GM12801 (cell line): ENCODE data around the gene THSD7A.

ENCODE experiments used
- CTCF ChIP-seq: IDR thresholded peaks from one replicate; pipeline ENCODE4 v1.5.1; 2011; ENCODE audit warnings: control low read depth; ENCODE audit not compliant: insufficient read length; ENCODE audit errors: extremely low read depth

Gene THSD7A

GRCh38 chr7:11343818-11344413 lies 488.1 kb downstream of the THSD7A start:
- TF ChIP-seq CTCF: no peak

GRCh38 chr7:11343136-11343535 lies 488.9 kb downstream of the THSD7A start:
- TF ChIP-seq CTCF: no peak

DNA sequence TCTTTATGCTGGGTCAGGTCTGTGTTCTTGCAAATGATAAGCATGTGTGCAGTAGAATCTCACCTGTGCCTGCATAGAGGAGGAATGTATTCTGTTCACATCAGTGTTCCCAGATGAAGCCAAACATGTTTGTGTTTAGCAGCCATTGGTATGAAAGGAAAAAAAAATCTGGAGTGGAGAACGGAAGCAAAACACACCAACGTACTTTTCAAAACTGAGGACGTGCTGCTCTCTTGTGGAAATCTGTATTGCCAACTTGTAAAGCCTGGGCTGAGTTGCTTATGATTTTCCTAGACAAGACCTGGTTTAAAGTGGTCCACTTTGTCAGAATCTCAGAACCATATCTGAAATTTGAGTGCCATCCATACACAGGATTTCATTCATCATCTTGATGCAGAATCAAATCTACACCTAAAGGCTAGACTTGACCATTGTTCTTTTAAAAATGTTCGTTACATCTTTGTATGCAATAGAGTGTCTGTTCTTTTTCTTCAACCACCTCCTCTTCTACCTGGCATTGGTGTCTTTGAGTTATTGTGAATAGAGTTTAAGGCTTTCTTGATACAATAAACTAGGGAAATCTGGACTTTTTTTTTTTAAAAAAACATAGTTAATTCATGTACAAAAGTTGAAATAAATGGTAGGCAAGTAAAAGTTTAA lies 490.6 kb downstream of the THSD7A start:
- no peak for TF ChIP-seq CTCF

DNA sequence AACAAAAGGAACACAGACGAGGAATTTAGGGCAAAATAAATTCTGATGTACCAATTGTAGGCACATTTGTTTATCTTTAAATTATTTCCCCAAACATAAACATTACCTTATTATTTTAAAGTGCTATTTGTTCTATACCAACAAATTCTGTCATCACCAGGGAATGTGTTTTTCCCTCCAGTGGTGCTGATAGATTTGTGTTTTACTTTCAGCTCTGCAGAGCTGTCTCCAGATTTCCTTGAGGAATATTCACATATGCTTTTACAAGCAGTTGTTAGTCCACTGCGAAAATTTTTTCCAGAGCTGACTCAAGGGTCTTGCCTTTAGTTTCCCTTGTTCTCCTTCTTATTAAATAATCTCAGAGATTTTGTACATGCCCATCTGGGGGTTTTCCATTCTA lies 495.6 kb downstream of the THSD7A start:
- no peak for TF ChIP-seq CTCF

GRCh38 chr7:11335947-11336346 lies 496.1 kb downstream of the THSD7A start:
- no peak for TF ChIP-seq CTCF

DNA sequence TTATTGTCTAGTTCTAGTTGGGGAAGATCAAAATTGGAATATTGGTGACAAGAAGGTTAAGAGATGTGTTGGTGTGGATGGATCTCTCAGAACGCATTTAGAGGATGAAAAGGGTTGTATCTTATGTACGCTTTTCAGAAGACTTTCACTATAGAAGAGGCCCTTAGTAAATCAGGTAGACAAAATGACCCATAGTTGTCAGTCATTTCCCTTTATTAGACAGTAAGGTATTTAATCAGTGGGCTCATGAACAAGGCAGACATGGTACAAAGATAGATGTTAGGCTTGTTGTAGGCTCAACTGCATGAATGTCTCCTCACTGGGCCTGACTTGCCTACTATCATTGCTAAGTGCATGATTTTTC lies 499.2 kb downstream of the THSD7A start:
- TF ChIP-seq CTCF: no peak

GRCh38 chr7:11332186-11332864 lies 499.7 kb downstream of the THSD7A start:
- TF ChIP-seq CTCF: no peak
